ENCODE data around the gene ORMDL1. TPM values are rescaled to one million over a fixed set of nuclear protein-coding genes. Genes with fewer than 3 reads are reported as not detected.

Gene ORMDL1
- total RNA-seq, 1 donor from 2014 or later = 69.2 TPM

DNA sequence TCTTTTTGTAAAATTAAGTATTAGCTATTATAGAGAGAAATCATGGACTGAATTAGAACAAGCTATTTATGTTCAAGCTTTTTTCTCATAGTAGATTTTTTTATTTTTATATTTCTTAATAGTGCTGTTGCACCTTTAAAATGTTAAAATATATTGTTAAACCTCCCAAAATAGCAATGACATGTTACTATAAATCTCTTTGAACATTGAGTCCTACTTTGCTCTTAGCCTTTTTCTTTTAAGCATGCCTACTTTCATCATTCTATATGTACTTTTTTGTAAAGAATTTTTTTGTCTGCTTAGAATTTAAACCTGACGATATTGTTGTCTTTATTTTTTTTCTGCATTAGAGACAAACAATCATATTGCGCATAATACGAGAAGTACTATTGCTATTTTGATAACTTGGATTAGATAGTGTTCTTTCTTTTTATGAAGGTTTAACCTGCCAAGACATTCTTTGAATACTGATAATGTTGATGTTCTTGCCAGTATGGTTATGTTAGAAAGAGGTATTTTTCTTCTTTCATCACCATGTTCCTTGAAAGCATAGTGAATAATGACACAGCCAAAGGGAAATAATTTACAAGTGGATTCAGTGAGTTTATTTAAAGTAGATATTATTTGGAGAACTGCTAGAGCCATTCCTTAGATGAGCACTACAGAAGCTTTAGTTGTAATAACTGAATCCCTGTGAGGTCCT lies 40.7 kb upstream of the ORMDL1 start:
- DNase-seq (no peak), ATAC-seq (no peak)
- Histone ChIP-seq H3K27me3 (ENCODE audit: low read depth) (no peaks in the 10 kb centered on the region), H3K27ac (no peak overlapping the region), H3K4me3 (no peak overlapping the region), H3K4me1 (no peaks in the 10 kb centered on the region), H3K36me3 (peaks cover 10% of the 10 kb centered on the region), H3K9me3 (no peaks in the 10 kb centered on the region)
- TF ChIP-seq, protein P1, sequence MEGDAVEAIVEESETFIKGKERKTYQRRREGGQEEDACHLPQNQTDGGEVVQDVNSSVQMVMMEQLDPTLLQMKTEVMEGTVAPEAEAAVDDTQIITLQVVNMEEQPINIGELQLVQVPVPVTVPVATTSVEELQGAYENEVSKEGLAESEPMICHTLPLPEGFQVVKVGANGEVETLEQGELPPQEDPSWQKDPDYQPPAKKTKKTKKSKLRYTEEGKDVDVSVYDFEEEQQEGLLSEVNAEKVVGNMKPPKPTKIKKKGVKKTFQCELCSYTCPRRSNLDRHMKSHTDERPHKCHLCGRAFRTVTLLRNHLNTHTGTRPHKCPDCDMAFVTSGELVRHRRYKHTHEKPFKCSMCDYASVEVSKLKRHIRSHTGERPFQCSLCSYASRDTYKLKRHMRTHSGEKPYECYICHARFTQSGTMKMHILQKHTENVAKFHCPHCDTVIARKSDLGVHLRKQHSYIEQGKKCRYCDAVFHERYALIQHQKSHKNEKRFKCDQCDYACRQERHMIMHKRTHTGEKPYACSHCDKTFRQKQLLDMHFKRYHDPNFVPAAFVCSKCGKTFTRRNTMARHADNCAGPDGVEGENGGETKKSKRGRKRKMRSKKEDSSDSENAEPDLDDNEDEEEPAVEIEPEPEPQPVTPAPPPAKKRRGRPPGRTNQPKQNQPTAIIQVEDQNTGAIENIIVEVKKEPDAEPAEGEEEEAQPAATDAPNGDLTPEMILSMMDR (IDR thresholded peaks at IDR 0.05) = no peak
- intact Hi-C loops (cut with DNase I) = no loop called here

DNA sequence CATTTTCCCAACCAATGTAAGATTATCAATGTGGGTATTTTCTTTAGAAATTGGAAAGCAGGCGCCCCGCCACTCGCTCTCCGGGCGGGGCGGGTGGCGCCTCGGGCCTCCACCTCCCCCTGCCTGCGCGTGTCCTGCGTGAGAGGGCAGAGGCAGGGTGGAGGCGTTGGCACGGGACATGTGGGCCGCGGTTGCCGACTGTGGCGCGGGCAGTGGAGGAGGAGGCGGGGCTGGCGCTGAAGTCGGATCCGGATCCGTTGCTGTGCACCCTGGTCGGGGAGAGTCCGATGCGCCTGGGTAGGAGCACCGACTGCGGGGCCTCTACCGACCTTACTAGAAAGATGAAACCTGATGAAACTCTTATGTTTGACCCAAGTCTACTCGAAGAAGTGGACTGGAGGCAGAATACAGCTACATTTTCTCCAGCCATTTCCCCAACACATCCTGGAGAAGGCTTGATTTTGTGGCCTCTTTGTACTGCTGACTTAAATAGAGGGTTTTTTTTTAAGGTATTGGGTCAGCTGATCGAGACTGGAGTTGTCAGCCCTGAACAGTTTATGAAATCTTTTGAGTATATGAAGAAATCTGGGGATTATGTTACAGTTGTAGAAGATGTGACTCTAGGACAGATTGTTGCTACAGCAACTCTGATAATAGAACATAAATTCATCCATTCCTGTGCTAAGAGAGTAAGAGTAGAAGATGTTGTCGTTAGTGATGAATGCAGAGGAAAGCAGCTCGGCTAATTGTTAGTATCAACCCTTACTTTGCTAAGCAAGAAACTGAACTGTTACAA lies 38.0 kb upstream of the ORMDL1 start:
- TF ChIP-seq, protein P1 (IDR thresholded peaks at IDR 0.05) = no peak
- no peaks in the 10 kb centered on the region for H3K4me1 ChIP-seq
- peaks cover 22% of the 10 kb centered on the region for H3K36me3 ChIP-seq
- intact Hi-C loops (cut with DNase I) = no loop called here
- ATAC-seq (peak; percentile 9 to 46), DNase-seq (peak; percentile 44)
- H3K27ac ChIP-seq = no peak overlapping the region
- no peak overlapping the region for H3K4me3 ChIP-seq
- H3K9me3 ChIP-seq = no peaks in the 10 kb centered on the region
- no peaks in the 10 kb centered on the region for H3K27me3 ChIP-seq (ENCODE audit: low read depth)

DNA sequence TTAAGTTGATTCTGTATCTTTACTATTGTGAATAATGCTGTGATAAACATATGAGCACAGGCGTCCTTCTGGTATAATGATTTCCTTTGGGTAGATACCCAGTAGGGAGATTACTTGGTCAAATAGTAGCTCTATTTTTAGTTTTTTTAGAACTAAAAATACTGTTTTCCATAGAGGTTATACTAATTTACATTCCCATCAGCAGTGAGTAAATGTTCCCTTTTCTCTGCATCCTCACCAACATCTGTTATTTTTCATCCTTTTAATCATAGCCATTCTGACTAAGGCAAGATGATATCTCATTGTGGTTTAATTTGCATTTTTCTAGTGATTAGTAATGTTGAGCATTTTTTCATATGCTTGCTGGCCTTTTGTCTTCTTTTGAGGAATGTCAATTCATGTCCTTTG lies 35.2 kb upstream of the ORMDL1 start:
- no peak overlapping the region for H3K4me3 ChIP-seq
- intact Hi-C loops (cut with DNase I) = no loop called here
- no peak for DNase-seq
- H3K36me3 ChIP-seq = peaks cover 22% of the 10 kb centered on the region
- no peaks in the 10 kb centered on the region for H3K9me3 ChIP-seq
- H3K27me3 ChIP-seq (ENCODE audit: low read depth) = no peaks in the 10 kb centered on the region
- no peaks in the 10 kb centered on the region for H3K4me1 ChIP-seq
- no peak for ATAC-seq
- TF ChIP-seq, protein P1 (IDR thresholded peaks at IDR 0.05) = no peak
- no peak overlapping the region for H3K27ac ChIP-seq

DNA sequence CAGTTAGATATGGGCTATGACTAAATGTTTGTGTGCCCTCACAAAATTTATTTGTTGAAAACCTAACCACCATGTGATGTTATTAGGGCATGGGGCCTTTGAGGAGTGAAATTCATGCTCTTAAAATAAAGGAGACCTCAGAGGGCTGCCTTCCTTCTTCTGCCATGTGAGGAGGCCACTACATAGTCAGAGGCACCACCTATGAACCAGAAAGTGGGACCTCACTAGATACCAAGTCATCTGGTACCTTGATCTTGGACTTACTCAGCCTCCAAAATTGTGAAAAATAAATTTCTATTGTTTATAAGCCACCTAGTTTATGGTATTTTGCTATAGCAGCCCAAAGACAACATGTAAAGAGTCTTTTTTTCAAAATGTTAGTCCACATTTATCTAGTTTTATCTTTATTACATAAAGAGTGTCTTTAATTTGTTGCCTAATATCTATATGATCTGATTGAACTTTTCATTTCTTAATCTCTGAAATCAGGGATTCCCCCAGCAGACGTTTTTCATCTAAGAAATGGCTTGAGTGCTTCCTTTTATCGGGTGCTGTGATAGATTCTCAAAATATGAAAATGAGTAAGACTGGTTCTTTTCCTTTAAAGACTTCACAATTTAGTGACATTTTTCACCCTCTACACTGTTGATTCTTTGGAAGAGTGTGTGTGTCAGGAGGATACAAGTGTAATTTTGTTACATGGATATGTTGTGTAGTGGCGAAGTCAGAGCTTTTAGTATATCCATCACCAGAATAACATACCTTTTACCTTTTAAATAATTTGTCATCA lies 34.3 kb upstream of the ORMDL1 start:
- TF ChIP-seq, protein P1 (IDR thresholded peaks at IDR 0.05) = no peak
- DNase-seq = no peak
- intact Hi-C loops (cut with DNase I) = no loop called here

DNA sequence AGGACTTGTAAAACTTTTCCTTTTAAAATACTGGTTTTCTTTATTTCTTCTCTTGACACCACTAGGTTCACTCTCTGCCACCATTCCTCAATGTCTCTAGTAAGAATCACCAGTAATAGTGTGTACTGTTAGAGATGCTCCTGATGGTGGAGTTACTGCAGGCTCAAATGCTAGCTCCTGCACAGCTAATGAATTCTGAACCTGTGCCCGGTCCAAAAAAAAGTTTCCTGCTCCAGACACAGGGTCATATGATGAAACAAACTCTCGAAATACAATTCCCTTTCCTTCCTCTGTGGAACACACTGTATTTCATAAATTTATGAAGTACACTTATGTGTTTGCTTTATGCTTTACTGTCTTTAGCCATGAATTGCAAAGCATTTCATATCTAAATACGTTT lies 19.3 kb upstream of the ORMDL1 start:
- DNase-seq (no peak), ATAC-seq (no peak)
- Histone ChIP-seq H3K27me3 (ENCODE audit: low read depth) (no peaks in the 10 kb centered on the region), H3K27ac (no peak overlapping the region), H3K9me3 (no peaks in the 10 kb centered on the region), H3K4me1 (no peaks in the 10 kb centered on the region), H3K36me3 (peaks cover 30% of the 10 kb centered on the region), H3K4me3 (no peak overlapping the region)
- intact Hi-C loops (cut with DNase I) = no loop called here
- TF ChIP-seq, protein P1 (IDR thresholded peaks at IDR 0.05) = no peak

More for the DNA sequence above, 34.3 kb upstream of the ORMDL1 start:
- Histone ChIP-seq H3K27ac (no peak overlapping the region), H3K4me3 (no peak overlapping the region), H3K9me3 (no peaks in the 10 kb centered on the region), H3K27me3 (ENCODE audit: low read depth) (no peaks in the 10 kb centered on the region), H3K36me3 (peaks cover 22% of the 10 kb centered on the region), H3K4me1 (no peaks in the 10 kb centered on the region)
- ATAC-seq = no peak
